Measurements from ENCODE around the gene INHBB. TPM values are rescaled to one million over a fixed set of nuclear protein-coding genes. Genes with fewer than 3 reads are reported as not detected.

INHBB gene
- total and polyA plus RNA-seq, 2 of the 4 experiments (the other 2 are of a cell fraction), result 0.18 to 0.92 TPM

DNA sequence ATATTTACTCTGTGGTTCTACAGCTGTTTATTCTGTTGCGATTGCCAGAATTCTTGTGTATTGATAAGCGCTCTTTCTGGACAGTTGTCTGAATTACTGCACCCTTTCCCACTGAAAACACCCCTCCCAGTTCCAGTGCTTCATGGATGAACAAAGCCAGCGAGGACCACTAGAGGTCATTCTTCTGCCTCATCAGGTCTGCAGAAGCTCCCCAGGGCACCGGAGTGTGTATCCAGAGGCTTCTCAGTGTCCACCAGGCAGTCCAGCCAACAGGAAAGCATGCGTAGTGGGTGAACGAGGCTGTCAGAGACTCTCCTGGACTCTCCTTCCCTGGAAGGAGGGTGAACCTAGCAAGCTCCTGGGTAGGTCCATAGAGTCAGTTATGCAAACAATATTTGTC lies 40.6 kb upstream of the INHBB start:
- H3K9ac ChIP-seq (ENCODE audit: low read depth, low read length), result no peak overlapping the region
- H3K14ac ChIP-seq (replicated peaks; ENCODE audit: low read depth, low read length), result no peak overlapping the region
- H3K9me3 ChIP-seq (ENCODE audit: control insufficient read depth, insufficient read depth, low read length), result no peaks in the 10 kb centered on the region
- peaks cover 4% of the 10 kb centered on the region; the same call in 1 of the 2 replicates for H3K36me3 ChIP-seq (ENCODE audit: control insufficient read depth, insufficient read depth, low read length)
- no peak overlapping the region for H3K18ac ChIP-seq (ENCODE audit: low read depth, low read length)
- H3K27me3 ChIP-seq (ENCODE audit: control insufficient read depth, insufficient read depth, low read length), result no peaks in the 10 kb centered on the region
- H4K8ac ChIP-seq (ENCODE audit: low read depth in 2 of 2, low read length in 2 of 2), result no peak overlapping the region
- H2BK20ac ChIP-seq (ENCODE audit: low read depth, low read length), result no peak overlapping the region
- ChIA-PET POLR2A (ENCODE audit: unreplicated experiment) (no interaction called here), CTCF (interaction anchor here (0.6 to 2.0 kb wide), 2 partner anchors 8 to 101 kb away, joined by 4 to 7 read pairs; no protein-coding TSS in a partner anchor)
- H2BK5ac ChIP-seq (ENCODE audit: low read depth, low read length, poor library complexity, severe bottlenecking), result no peak overlapping the region
- no peak overlapping the region for H2AK5ac ChIP-seq (ENCODE audit: low read depth, low read length)
- BruUV-seq (replicated peaks), result no TSS peak
- no peak overlapping the region for H3K56ac ChIP-seq (ENCODE audit: extremely low read depth, insufficient read depth, low read length)
- H2BK15ac ChIP-seq (ENCODE audit: low read depth, low read length), result no peak overlapping the region
- H2BK120ac ChIP-seq (ENCODE audit: low read depth, low read length), result no peak overlapping the region
- H3K4me1 ChIP-seq (ENCODE audit: control insufficient read depth, insufficient read depth, low read length), result no peaks in the 10 kb centered on the region
- H2AK9ac ChIP-seq (replicated peaks; ENCODE audit: low read depth, low read length, poor library complexity), result no peak overlapping the region
- H3K79me1 ChIP-seq (ENCODE audit: low read depth in 1 of 2, low read length in 2 of 2), result no peaks in the 10 kb centered on the region; a peak in 1 of 4 replicates
- DNase-seq (no peak), ATAC-seq (ENCODE audit: low read depth) (peak; percentile 76)
- WGBS, 2 experiments (ENCODE audit: extremely low coverage in 2 of 2, insufficient read length in 1 of 2), result 40% methylated on average over 1 of the region's 6 CpGs; no CpG with 5 or more reads in 1 of the 2 experiments
- in situ Hi-C loops (cut with MboI; ENCODE audit: low sequenced_read_pairs) (no loop called here), intact Hi-C loops (cut with micrococcal nuclease) (no loop called here), dilution Hi-C loops (cut with HindIII; ENCODE audit: low sequenced_read_pairs, unreplicated experiment) (no loop called here)
- H4K5ac ChIP-seq (ENCODE audit: low read depth, low read length), result no peak overlapping the region
- no peaks in the 10 kb centered on the region for H4K20me1 ChIP-seq (ENCODE audit: insufficient read depth, low read length)
- no peak overlapping the region for H3K4me2 ChIP-seq (ENCODE audit: low read depth, low read length)
- no peak overlapping the region for H3K4ac ChIP-seq (ENCODE audit: low read depth, low read length)
- no peak overlapping the region for H4K91ac ChIP-seq (ENCODE audit: insufficient read depth, low read depth, low read length)
- peak; percentile 21; the same call in 1 of the 2 replicates for TF ChIP-seq RAD21 (IDR thresholded peaks at IDR 0.05; ENCODE audit: low read length)
- no peak for TF ChIP-seq SMC3 (IDR thresholded peaks at IDR 0.05; ENCODE audit: low read depth, low read length)
- TF ChIP-seq, protein P1, sequence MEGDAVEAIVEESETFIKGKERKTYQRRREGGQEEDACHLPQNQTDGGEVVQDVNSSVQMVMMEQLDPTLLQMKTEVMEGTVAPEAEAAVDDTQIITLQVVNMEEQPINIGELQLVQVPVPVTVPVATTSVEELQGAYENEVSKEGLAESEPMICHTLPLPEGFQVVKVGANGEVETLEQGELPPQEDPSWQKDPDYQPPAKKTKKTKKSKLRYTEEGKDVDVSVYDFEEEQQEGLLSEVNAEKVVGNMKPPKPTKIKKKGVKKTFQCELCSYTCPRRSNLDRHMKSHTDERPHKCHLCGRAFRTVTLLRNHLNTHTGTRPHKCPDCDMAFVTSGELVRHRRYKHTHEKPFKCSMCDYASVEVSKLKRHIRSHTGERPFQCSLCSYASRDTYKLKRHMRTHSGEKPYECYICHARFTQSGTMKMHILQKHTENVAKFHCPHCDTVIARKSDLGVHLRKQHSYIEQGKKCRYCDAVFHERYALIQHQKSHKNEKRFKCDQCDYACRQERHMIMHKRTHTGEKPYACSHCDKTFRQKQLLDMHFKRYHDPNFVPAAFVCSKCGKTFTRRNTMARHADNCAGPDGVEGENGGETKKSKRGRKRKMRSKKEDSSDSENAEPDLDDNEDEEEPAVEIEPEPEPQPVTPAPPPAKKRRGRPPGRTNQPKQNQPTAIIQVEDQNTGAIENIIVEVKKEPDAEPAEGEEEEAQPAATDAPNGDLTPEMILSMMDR (conservative IDR thresholded peaks at IDR 0.05; ENCODE audit: low read depth, low read length), result 0 out of 2 replicates have a peak, but pooled peaks have one; percentile 20
- H3K9me1 ChIP-seq (ENCODE audit: insufficient read depth, low read length), result 0 out of 2 replicates have a peak, but pooled peaks cover 3% of the 10 kb centered on the region
- no peak overlapping the region for H3K4me3 ChIP-seq (ENCODE audit: insufficient read depth, low read depth, low read length)
- no peak overlapping the region for H2AFZ ChIP-seq (replicated peaks; ENCODE audit: low read length, poor library complexity)
- no peak overlapping the region for H3K27ac ChIP-seq (ENCODE audit: insufficient read depth, low read length)
- H3K23ac ChIP-seq (ENCODE audit: low read depth, low read length), result no peak overlapping the region

Measured in IMR-90 (cell line).